NCI-H146 treated with DMSO at 0.1 percent for 48 hours (cell line): Measurements from ENCODE around the gene CDC27.
"Not testable (repeated sequence)": the region's sequence is repeated elsewhere in the genome, so short reads cannot be mapped to it uniquely, and the experiment has no call there.

Experiments
- DNase-seq: peaks from one replicate; lab custom pipeline; 2025; ENCODE audit not compliant: unreplicated experiment; lab: John Stamatoyannopoulos, UW

Gene CDC27

GRCh38 chr17:47220531-47220999, 31.5 kb upstream of the CDC27 start:
- no peak for DNase-seq

- no peak for DNase-seq
Measured at GRCh38 chr17:47219621-47220475, 30.8 kb upstream of the CDC27 start.

GRCh38 chr17:47218896-47219430, 29.9 kb upstream of the CDC27 start:
- DNase-seq, result no peak

GRCh38 chr17:47217279-47217678, 28.2 kb upstream of the CDC27 start:
- DNase-seq, result not testable (repeated sequence)

GRCh38 chr17:47216821-47217220, 27.7 kb upstream of the CDC27 start:
- DNase-seq, result not testable (repeated sequence)

- no peak for DNase-seq
Measured at GRCh38 chr17:47214931-47215330, 25.8 kb upstream of the CDC27 start.

- no peak for DNase-seq
Measured at GRCh38 chr17:47213540-47213939, 24.4 kb upstream of the CDC27 start.

- no peak for DNase-seq
Measured at GRCh38 chr17:47212458-47212857, 23.4 kb upstream of the CDC27 start.

GRCh38 chr17:47210779-47211178, 21.7 kb upstream of the CDC27 start:
- DNase-seq, result no peak

GRCh38 chr17:47210105-47210504, 21.0 kb upstream of the CDC27 start:
- no peak for DNase-seq

GRCh38 chr17:47209499-47209898, 20.4 kb upstream of the CDC27 start:
- no peak for DNase-seq

- DNase-seq, result no peak
Measured at GRCh38 chr17:47208744-47209488, 19.8 kb upstream of the CDC27 start, which contains the start of gene MYL4. Gene MYL4, plus strand, starts transcription at chr17:47209348. Its CDS starts 75 bp downstream, at chr17:47209423.

GRCh38 chr17:47207143-47208067, 18.3 kb upstream of the CDC27 start:
- DNase-seq, result no peak

- DNase-seq, result no peak
Measured at GRCh38 chr17:47205419-47205963, 16.4 kb upstream of the CDC27 start.

- DNase-seq, result no peak
Measured at GRCh38 chr17:47204722-47205418, 15.8 kb upstream of the CDC27 start.

- DNase-seq, result no peak
Measured at GRCh38 chr17:47203984-47204721, 15.1 kb upstream of the CDC27 start.

- DNase-seq, result no peak
Measured at GRCh38 chr17:47201166-47201565, 12.1 kb upstream of the CDC27 start.

- DNase-seq, result no peak
Measured at GRCh38 chr17:47200325-47200664, 11.2 kb upstream of the CDC27 start.

GRCh38 chr17:47199627-47200324, 10.7 kb upstream of the CDC27 start:
- no peak for DNase-seq
